ENCODE data around the gene TACC2. TPM values are rescaled to one million over a fixed set of nuclear protein-coding genes. Genes with fewer than 3 reads are reported as not detected.

TACC2 gene
- total and polyA plus RNA-seq, 8 donors: 17.9 to 43.6 (median 23.6) TPM

DNA sequence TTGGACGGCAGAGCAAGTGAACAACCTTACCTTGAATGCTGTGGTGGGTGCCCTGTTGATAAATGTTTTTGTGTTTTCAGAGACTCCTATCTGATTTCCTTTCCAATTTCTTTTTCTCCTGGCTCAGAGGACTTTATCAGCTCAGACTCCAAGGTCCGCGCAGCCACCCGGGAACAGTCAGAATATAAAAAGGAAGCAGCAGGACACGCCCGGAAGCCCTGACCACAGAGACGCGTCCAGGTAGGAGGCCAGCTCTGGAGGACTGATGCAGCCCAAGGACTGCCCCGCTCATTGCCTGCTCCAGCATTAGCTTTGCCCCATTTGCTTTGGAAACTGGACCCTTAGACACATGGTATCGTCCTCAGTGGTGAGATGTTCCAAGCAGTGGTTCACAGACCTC is 61.3 kb downstream of the TACC2 start:
- Histone ChIP-seq H3K9me3 (no peaks in the 10 kb centered on the region), H3K36me3 (no peaks in the 10 kb centered on the region), H3K27me3 (no peaks in the 10 kb centered on the region), H3K4me3 (no peak overlapping the region), H3K4me1 (no peaks in the 10 kb centered on the region), H3K27ac (no peak overlapping the region)
- TF ChIP-seq, protein P1, sequence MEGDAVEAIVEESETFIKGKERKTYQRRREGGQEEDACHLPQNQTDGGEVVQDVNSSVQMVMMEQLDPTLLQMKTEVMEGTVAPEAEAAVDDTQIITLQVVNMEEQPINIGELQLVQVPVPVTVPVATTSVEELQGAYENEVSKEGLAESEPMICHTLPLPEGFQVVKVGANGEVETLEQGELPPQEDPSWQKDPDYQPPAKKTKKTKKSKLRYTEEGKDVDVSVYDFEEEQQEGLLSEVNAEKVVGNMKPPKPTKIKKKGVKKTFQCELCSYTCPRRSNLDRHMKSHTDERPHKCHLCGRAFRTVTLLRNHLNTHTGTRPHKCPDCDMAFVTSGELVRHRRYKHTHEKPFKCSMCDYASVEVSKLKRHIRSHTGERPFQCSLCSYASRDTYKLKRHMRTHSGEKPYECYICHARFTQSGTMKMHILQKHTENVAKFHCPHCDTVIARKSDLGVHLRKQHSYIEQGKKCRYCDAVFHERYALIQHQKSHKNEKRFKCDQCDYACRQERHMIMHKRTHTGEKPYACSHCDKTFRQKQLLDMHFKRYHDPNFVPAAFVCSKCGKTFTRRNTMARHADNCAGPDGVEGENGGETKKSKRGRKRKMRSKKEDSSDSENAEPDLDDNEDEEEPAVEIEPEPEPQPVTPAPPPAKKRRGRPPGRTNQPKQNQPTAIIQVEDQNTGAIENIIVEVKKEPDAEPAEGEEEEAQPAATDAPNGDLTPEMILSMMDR (IDR thresholded peaks at IDR 0.05): no peak
- ATAC-seq: no peak
- no peak for FAIRE-seq
- intact Hi-C loops (cut with DNase I): loop anchor here in 1 of 3 donors (10.0 kb wide), 1 partner anchor 126 kb away; the partner anchor contains the start of gene ATE1
- 81% methylated on average over 10 of the region's 10 CpGs for WGBS, 2 donors
- no peak for DNase-seq

DNA sequence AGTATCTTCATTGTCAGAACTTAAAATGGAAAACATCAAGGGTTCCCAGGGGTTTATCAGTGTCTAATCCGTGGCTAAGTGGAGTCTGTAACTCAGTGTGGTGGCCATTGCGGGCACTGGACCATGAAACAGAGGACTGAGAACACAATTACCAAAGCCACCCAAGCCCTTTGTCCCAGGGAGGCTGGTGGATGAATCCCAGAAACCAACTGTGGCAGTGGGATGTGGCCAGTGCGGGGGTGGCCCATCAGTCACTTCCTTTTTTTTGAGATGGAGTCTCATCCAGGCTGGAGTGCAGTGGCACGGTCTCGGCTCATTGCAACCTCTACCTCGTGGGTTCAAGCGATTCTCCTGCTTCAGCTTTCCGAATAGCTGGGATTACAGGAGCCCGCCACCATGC is 61.8 kb downstream of the TACC2 start:
- FAIRE-seq: no peak
- Histone ChIP-seq H3K9me3 (no peaks in the 10 kb centered on the region), H3K36me3 (no peaks in the 10 kb centered on the region), H3K27me3 (no peaks in the 10 kb centered on the region), H3K27ac (no peak overlapping the region), H3K4me1 (no peaks in the 10 kb centered on the region), H3K4me3 (no peak overlapping the region)
- no peak for ATAC-seq
- DNase-seq: no peak
- intact Hi-C loops (cut with DNase I): loop anchor here in 1 of 3 donors (10.0 kb wide), 1 partner anchor 126 kb away; the partner anchor contains the start of gene ATE1
- TF ChIP-seq, protein P1 (IDR thresholded peaks at IDR 0.05): no peak
- 88 to 92% methylated on average over 9 of the region's 9 CpGs for WGBS, 2 donors

DNA sequence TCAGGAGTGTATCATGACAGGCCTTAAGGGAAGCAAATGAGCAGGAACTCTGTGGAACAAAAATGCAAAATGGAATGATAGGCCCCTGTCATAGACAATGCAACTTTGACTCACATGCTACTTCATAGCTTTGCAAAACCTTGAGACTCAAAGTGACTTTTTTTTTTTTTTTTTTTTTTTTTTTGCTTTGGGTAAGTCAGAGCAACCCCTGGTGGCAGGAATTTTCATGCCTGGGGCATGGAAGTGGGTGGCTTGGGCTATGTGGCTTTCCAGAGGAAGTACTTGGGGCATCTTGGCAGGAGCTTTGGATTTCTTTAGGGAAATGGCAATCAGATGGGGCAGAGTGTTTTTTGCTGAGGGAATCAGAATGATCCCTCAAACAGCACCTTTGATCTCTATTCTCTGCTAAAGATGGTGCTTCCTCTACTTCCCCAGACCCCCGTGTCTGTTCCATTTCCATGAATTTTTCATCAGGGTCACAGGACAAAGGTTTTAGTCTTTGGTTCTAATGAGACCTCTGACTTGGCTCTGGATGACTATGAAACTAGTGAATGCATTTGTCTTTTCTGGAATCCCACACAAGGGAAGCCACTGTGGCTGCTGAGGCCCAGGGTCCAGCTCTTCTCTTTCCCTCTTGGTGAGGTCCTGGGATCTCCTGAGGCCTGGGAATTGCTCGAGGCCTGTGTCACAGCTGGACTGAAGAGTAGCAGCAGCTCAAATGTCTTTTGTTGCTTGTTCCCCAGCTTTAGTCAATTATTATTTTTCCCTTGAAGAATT is 62.8 kb downstream of the TACC2 start:
- no peak overlapping the region for H3K27ac ChIP-seq
- 58 to 68% methylated on average over 2 of the region's 2 CpGs for WGBS, 2 donors
- intact Hi-C loops (cut with DNase I): loop anchor here in 1 of 3 donors (10.0 kb wide), 1 partner anchor 127 kb away; the partner anchor contains the start of gene ATE1

DNA sequence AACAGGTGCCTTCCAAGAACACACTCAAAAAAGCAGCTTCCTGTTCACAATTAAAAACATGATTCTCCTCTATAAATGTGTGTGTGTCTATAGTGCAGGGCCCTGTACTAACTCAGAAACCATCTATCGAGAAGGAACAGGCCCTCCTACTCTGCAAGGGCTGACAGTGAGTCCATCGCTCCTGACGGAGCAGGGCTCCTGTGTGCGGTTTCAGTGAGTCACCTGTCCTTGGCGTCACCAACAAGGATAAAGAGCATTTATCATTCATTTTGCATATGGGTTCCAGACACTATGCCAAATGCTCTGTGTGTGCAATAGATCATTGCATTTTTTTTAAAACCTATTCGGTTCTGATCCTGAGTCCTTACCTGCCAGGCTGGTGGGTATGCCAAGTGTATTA is 63.7 kb downstream of the TACC2 start:
- no peaks in the 10 kb centered on the region for H3K27me3 ChIP-seq
- TF ChIP-seq, protein P1 (IDR thresholded peaks at IDR 0.05): no peak
- intact Hi-C loops (cut with DNase I): loop anchor here in 1 of 3 donors (10.0 kb wide), 1 partner anchor 128 kb away; the partner anchor contains the start of gene ATE1
- FAIRE-seq (no peak), ATAC-seq (peak in 1 of 4 donors; percentile 29), DNase-seq (no peak)
- no peaks in the 10 kb centered on the region for H3K4me1 ChIP-seq
- no peaks in the 10 kb centered on the region for H3K36me3 ChIP-seq
- WGBS, 2 donors: 77 to 78% methylated on average over 6 of the region's 6 CpGs
- no peak overlapping the region for H3K27ac ChIP-seq
- no peak overlapping the region for H3K4me3 ChIP-seq
- no peaks in the 10 kb centered on the region for H3K9me3 ChIP-seq

More for the DNA sequence above, 62.8 kb downstream of the TACC2 start:
- DNase-seq: peak in 4 of 6 donors; percentile 45 to 63 (median 55)
- peak; percentile 64 to 88 (median 80) for ATAC-seq
- Histone ChIP-seq H3K4me1 (no peaks in the 10 kb centered on the region), H3K9me3 (no peaks in the 10 kb centered on the region), H3K27me3 (no peaks in the 10 kb centered on the region), H3K36me3 (no peaks in the 10 kb centered on the region), H3K4me3 (no peak overlapping the region)
- FAIRE-seq: no peak
- TF ChIP-seq, protein P1 (IDR thresholded peaks at IDR 0.05): peak; percentile 45 to 64 (median 50)

DNA sequence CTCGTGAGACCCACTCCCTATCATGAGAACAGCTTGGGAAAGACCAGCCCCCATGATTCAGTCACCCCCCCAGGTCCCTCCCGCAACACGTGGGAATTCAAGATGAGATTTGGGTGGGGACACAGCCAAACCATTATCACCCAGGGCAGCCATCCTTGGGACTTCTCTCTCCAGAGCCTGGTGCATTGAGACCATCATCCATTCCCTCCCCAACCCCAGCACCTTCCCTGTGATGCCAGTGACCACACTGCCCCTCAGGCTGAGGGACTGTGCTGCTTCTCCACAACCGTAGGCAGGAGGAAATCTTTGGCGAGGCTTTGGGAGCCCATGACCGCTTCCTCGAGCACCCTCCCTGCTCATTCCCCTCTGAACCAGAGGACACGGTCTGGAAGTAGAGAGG is 64.4 kb downstream of the TACC2 start:
- H3K27ac ChIP-seq: no peak overlapping the region
- H3K36me3 ChIP-seq: no peaks in the 10 kb centered on the region
- H3K4me1 ChIP-seq: no peaks in the 10 kb centered on the region
- TF ChIP-seq, protein P1 (IDR thresholded peaks at IDR 0.05): no peak
- no peaks in the 10 kb centered on the region for H3K27me3 ChIP-seq
- DNase-seq (no peak), ATAC-seq (no peak), FAIRE-seq (no peak)
- no peaks in the 10 kb centered on the region for H3K9me3 ChIP-seq
- intact Hi-C loops (cut with DNase I): loop anchor here in 1 of 3 donors (10.0 kb wide), 1 partner anchor 129 kb away; the partner anchor contains the start of gene ATE1
- 86 to 91% methylated on average over 8 of the region's 8 CpGs for WGBS, 2 donors
- no peak overlapping the region for H3K4me3 ChIP-seq

Data from pancreas (tissue), 10 donors.